HG02981 (cell line): Measurements from ENCODE around the gene CCR6.

ENCODE experiments used
- ATAC-seq: cut with Tn5 transposase; IDR thresholded peaks from one replicate; pipeline ENCODE4 v1.9.1; 2021; ENCODE audit warnings: mild to moderate bottlenecking, moderate library complexity; ENCODE audit not compliant: unreplicated experiment

Gene CCR6

DNA sequence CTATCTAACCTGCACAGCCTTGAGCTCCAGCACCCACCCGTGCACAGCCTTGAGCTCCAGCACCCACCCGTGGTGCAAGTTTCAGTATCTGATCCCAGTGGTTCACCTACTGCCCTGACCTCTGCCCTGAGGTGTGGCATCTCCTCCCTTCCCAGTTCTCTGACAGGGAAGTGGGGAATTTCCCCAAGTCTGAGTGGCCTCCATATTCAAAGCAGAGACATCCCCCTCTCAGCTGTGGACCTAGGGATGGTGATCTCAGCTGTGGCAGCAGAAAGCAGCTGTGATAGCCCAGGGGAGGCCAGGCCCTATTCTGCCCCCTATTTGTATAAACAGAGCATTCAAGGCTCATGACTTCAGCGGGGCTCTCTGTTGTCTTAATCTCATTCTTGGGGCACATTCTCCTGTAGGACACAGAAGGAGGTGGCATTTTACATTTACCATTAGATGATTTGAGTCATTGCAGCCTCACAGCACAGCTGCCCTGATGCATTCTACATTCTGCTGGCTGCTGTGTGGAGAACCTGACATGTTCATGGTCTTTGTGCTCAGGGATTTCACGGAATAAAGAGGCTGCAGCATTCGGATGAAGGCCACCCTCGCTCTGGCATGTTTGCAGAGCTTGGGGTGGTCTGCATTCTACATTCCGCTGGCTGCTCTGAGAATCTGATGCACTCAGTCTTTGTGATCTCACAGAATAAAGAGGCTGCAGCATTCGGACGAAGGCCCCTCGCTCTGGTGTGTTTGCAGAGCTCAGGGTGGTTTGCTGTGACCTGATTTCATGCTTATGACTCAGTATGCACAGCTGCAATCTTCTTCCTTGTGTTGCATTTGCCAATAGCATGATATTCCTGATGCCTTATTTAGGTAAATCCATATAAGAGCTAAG, 17.9 kb downstream of the CCR6 start:
- ATAC-seq, result no peak

- ATAC-seq, result peak; percentile 60
Measured at GRCh38 chr6:167141667-167142432, 19.0 kb downstream of the CCR6 start.

- no peak for ATAC-seq
Measured at GRCh38 chr6:167142433-167142761, 19.5 kb downstream of the CCR6 start.

GRCh38 chr6:167143041-167143440, 20.1 kb downstream of the CCR6 start:
- ATAC-seq, result no peak

DNA sequence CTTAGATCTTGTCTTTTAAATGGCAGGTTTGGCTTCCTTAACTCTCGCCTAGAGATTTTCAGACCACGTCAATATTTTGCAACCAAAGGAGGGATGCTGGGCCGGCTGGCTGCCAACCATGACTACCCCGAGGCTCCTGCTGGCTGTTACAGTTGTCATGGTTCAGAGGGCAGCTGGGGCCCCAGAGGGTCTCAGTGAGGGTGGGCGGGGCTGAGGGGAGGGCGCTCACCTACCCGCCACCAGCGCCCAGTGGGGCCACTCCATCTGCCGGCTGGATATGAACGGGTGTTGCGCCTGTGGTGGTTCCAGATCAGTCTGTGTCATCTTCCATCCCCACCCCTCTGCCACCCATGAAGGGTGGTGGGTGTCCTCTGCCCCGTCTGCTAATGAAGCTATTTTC, 22.6 kb downstream of the CCR6 start:
- no peak for ATAC-seq

DNA sequence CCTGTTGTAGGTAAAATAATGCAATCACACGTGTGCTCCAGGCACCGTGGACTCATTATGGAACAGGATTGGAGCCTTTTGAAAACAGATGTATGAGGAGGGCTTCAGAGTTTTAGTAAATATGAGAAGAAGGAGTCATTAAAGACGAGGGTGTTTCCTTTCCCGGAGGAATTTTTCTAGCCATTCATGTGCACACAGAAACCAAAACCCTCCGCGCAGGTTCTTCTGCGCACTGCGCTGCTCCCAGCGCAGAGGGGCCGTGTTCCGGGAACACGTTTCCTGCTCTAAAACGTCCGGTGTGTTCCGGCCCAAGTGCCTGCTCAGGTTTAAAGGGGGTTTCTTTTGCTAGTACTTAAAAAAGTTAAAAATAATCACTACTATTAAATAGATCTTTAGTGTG, 23.2 kb downstream of the CCR6 start:
- ATAC-seq, result no peak

DNA sequence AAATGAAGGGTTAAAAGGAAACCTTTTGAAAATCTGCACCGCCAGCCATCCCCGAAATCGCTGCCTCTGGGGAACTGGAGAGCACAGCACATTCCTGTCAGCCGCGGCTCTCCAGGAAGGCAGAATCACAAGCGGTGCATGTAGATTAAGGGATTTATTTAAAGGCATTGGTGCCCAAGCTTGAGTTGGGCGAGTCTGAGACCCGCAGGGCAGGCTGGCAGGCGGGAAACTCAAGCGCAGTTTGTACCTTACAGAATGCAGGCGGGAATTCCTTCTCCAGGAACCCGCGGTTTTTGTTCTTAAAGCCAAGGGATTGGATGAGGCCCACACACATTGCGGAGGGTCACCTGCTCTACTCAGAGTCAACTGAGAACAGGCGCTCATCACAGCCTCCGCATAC, 24.1 kb downstream of the CCR6 start:
- ATAC-seq, result no peak

DNA sequence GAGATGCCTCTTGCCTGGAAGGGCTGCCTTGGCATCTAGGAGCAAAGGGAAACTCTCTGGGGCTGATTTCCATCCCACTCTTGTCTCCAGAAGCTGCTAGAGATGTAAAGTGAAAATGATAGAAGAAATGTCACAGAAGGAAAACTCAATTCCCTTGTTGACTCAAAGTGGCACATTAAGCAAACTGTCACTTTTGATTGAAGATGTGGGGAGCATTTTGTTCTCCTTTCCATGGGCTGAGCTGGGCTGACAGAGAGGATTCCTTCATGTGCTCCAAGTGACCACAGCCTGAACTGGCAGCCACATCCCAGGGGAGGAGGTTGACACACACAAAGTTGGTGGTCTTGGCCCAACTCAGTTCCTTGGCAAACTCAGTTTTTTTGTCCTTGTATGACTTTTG, 25.1 kb downstream of the CCR6 start:
- ATAC-seq, result no peak

DNA sequence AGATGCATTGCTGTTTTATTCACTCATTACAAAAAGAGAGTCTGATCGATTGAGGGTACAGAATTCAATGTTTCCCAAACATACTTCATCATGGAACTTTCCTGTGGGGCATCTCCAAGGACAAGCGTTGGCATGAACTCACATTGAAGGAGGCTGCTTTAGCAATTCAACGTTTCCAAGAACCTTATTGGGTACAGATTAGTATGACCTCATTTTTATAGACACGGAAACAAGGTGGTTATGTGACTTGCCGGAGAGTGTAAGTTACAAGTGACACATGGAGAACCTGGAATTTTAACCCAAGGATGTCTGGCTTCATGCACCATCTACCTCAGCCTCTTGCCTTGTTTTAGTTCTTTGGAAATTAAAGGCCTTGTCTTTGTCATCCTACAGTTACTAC, 26.1 kb downstream of the CCR6 start:
- no peak for ATAC-seq

GRCh38 chr6:167150941-167151549, 28.1 kb downstream of the CCR6 start:
- ATAC-seq, result peak; percentile 60

- no peak for ATAC-seq
Measured at GRCh38 chr6:167151648-167152047, 28.8 kb downstream of the CCR6 start.

- peak; percentile 42 for ATAC-seq
Measured at GRCh38 chr6:167152862-167153261, 30.0 kb downstream of the CCR6 start.

DNA sequence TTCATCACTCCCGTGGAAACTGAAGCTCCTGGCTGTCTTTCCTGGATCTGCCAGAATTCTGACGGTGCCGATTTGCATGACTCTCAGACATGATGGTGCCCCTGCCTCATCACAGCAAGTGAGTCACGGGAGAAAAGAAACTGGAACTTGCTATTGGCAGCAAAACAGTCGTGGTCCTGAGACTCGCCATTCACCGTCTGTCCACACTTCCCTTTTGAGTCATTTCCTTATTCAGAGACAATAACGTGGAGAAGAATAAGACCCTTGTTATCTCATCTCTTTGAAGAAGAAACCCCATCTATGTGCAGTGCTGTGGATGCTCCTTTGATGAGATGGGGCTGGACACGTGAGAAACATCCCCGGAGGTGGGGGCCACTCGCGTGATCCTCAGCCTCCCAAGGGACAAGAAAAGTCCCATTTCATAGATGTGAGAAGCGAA, 30.6 kb downstream of the CCR6 start:
- peak; percentile 66 for ATAC-seq

DNA sequence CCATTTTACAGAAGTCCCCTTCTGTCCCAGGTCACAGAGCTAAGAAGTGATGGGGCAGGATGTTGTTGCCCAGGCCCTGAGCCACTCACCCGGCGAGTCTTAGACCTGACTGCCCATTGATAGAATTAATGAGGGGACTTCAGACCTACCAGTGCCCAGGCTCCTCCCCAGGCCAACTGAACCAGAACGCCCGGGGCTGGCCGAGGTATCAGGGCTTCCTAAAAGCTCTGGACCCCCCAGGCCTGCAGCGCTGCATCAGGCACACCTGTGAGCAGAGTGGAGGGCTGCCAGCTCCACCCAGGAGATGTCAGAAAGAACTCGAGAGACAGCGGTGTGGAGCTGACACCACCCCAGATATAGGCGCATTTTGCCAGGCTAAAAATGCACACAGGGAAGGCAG, 31.4 kb downstream of the CCR6 start:
- ATAC-seq, result no peak

- ATAC-seq, result no peak
Measured at GRCh38 chr6:167154895-167155294, 32.0 kb downstream of the CCR6 start.

GRCh38 chr6:167157414-167157813, 34.5 kb downstream of the CCR6 start:
- no peak for ATAC-seq

DNA sequence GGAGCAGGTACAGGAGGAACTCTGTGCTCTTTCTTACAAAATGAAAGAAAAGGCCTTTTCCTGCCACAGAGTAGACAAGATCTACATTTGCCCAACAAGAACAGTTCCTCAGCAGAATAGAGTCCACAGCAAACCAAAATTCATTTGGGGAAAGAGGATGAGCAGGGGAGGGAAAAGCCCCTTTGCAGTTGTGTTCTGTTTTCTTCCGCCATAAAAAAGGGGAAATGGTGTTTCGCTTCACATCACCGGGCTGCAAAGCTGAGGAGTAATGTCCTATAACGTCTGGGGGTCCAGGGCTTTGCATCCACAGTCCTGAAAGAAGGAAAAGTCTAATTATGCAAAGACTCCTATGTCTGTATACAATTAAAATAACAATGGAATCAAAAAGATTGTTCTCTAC, 35.0 kb downstream of the CCR6 start, which contains the start of gene GPR31:
Gene GPR31, minus strand, starts transcription at position 118 of the 400 bp plus-strand sequence. CDS start 149 bp downstream, outside the sequence.
- ATAC-seq, result no peak

DNA sequence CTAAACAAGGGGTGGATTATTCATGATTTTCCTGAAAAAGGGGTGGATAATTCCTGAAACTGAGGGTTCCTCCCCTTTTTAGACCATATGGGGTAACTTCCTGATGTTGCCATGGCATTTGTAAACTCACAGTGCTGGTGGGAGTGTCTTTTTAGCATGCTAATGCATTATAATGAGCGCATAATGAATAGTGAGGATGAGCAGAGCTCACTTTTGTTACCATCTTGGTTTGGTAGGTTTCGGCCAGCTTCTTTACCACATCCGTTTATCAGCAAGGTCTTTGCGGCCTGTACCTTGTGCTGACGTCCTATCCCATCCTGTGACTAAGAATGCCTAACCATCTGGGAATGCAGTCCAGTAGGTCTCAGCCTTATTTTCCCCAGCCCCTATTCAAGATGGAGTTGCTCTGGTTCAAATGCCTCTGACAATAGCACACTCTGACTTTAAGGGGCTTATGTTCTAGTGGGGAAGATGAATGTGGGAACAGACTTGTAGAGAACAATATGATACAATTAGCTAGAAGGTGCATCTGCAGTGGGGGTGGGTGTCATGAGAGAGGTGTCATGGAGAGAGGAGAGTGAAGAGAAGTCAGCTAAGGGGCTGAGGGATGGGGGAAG, 39.1 kb downstream of the CCR6 start:
- no peak for ATAC-seq

DNA sequence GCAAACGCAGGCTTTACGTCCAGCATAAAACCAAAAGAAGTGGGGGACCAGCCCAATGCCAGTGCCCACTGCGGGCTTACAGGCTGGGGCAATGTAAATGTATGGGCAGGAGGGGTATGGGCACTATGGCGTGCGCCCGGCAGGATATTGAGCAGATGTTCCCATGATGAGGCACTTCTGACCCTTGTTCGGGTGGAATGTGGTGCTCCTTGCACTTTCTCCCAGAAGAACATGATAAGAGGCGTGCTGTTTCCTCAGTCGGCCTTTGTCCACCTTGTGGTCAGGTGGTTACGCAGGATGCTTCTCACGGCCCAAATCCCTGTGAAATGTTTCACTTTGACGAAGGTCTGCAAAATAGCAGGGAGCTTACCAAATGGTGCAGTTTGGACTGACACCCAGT, 39.7 kb downstream of the CCR6 start:
- no peak for ATAC-seq

- ATAC-seq, result no peak
Measured at GRCh38 chr6:167163476-167164011, 40.6 kb downstream of the CCR6 start.

- ATAC-seq, result no peak
Measured at GRCh38 chr6:167164261-167164660, 41.4 kb downstream of the CCR6 start.
